Activated B cell treated with CpG ODN at 0.5 μM for 24 hours (primary cell): Measurements from ENCODE around the gene CLASP1. TPM values are rescaled to one million over a fixed set of nuclear protein-coding genes. Genes with fewer than 3 reads are reported as not detected.

ENCODE experiments used
- ATAC-seq: fragments of 200-7000 bp; cut with Tn5 transposase; one replicate; pipeline ENCODE4 v1.10.0; 2021; ENCODE audit warnings: low read depth, mild to moderate bottlenecking, moderate library complexity
- CTCF ChIA-PET: fragments of 350-600 bp; sonication (Branson Sonifier 250); formaldehyde crosslinking; loops from one replicate; lab custom pipeline; 2021; ENCODE audit warnings: antibody characterized with exemption; lab: Charles Lee
- POLR2A ChIA-PET: fragments of 350-600 bp; sonication (Branson Sonifier 250); formaldehyde crosslinking; loops from one replicate; lab custom pipeline; 2021; ENCODE audit warnings: antibody characterized with exemption; lab: Charles Lee
- DNase-seq: peaks from one replicate; pipeline ENCODE4 v3.0.0; 2022
- H3K27ac Mint-ChIP-seq: one replicate; pipeline ENCODE4 v1.8.0; 2020; ENCODE audit warnings: mixed read lengths
- H3K27me3 Mint-ChIP-seq: one replicate; pipeline ENCODE4 v1.8.0; 2021; ENCODE audit warnings: mixed read lengths
- H3K36me3 Mint-ChIP-seq: one replicate; pipeline ENCODE4 v1.8.0; 2021; ENCODE audit warnings: low read depth, mixed read lengths
- H3K4me1 Mint-ChIP-seq: one replicate; pipeline ENCODE4 v1.8.0; 2021; ENCODE audit warnings: mixed read lengths
- H3K4me3 Mint-ChIP-seq: one replicate; pipeline ENCODE4 v1.8.0; 2020; ENCODE audit warnings: mild to moderate bottlenecking, mixed read lengths
- H3K9me3 Mint-ChIP-seq: one replicate; pipeline ENCODE4 v1.8.0; 2020; ENCODE audit warnings: mixed read lengths
- CTCF ChIP-seq: fragments of 200-600 bp; IDR thresholded peaks from one replicate; pipeline ENCODE4 v1.8.0; 2022; ENCODE audit warnings: antibody characterized with exemption, mild to moderate bottlenecking
- intact Hi-C: fragments of 100-400 bp; cut with micrococcal nuclease; formaldehyde crosslinking; loops from one replicate; pipeline ENCODE4 v1.15.1; 2024
- total RNA-seq: library from RNA; stranded (reverse); gene quantifications from 2 replicates; pipeline ENCODE4 v1.2.3, GENCODE V29; 2022

Gene CLASP1
- total RNA-seq, 1 donor from 2014 or later: 65.0 TPM

GRCh38 chr2:121532347-121532766 is 116.9 kb downstream of the CLASP1 start:
- H3K36me3 Mint-ChIP-seq: peaks cover 7% of the 10 kb centered on the region
- ChIA-PET CTCF (interaction anchor here (0.8 to 1.4 kb wide), 2 partner anchors 184 to 186 kb away, joined by 3 read pairs; no protein-coding TSS in a partner anchor), POLR2A (interaction anchor here (0.7 to 5.2 kb wide), 4 partner anchors 12 to 117 kb away, joined by 3 to 268 read pairs (median 14); partner anchors contain the start of gene CLASP1)
- H3K9me3 Mint-ChIP-seq: no peaks in the 10 kb centered on the region
- peak overlapping the region; percentile 19 for H3K4me3 Mint-ChIP-seq
- no peak for ATAC-seq
- H3K4me1 Mint-ChIP-seq: peaks cover 35% of the 10 kb centered on the region
- DNase-seq: no peak
- H3K27me3 Mint-ChIP-seq: no peaks in the 10 kb centered on the region
- no peak for TF ChIP-seq CTCF
- intact Hi-C loops: loop anchor here (5.0 kb wide), 1 partner anchor 445 kb away; no protein-coding TSS in a partner anchor
- H3K27ac Mint-ChIP-seq: peak overlapping the region; percentile 59

- CTCF ChIA-PET: interaction anchor here (0.7 to 1.7 kb wide), 9 partner anchors 118 to 225 kb away, joined by 3 to 7 read pairs (median 3); partner anchors contain the start of genes CLASP1 and TSN
- H3K4me1 Mint-ChIP-seq: peaks cover 31% of the 10 kb centered on the region
- intact Hi-C loops: loop anchor here (1.0 to 5.0 kb wide), 4 partner anchors 66 to 447 kb away; partner anchors contain the start of genes NIFK and TSN
Measured at GRCh38 chr2:121530212-121530705, 119.0 kb downstream of the CLASP1 start.

GRCh38 chr2:121529439-121530211 is 119.6 kb downstream of the CLASP1 start:
- Mint-ChIP-seq H3K4me3 (peak overlapping the region; percentile 93), H3K4me1 (peaks cover 30% of the 10 kb centered on the region), H3K27ac (peak overlapping the region; percentile 99), H3K9me3 (no peaks in the 10 kb centered on the region), H3K36me3 (peaks cover 25% of the 10 kb centered on the region), H3K27me3 (no peaks in the 10 kb centered on the region)
- DNase-seq (no peak), ATAC-seq (no peak)
- ChIA-PET CTCF (interaction anchor here (0.8 to 1.7 kb wide), 7 partner anchors 120 to 192 kb away, joined by 3 to 7 read pairs (median 3); partner anchors contain the start of gene CLASP1), POLR2A (interaction anchor here (0.6 to 5.2 kb wide), 19 partner anchors 9 to 1526 kb away, joined by 3 to 268 read pairs (median 7); partner anchors contain the start of genes CLASP1, NIFK and TSN)
- intact Hi-C loops: loop anchor here (1.0 to 5.0 kb wide), 4 partner anchors 67 to 448 kb away; partner anchors contain the start of genes NIFK and TSN
- TF ChIP-seq CTCF: no peak

More at GRCh38 chr2:121530212-121530705, 119.0 kb downstream of the CLASP1 start:
- Mint-ChIP-seq H3K36me3 (peaks cover 19% of the 10 kb centered on the region), H3K27me3 (no peaks in the 10 kb centered on the region), H3K27ac (peak overlapping the region; percentile 99), H3K9me3 (no peaks in the 10 kb centered on the region), H3K4me3 (peak overlapping the region; percentile 93)
- DNase-seq (peak; percentile 61), ATAC-seq (peak; percentile 66)
- TF ChIP-seq CTCF: no peak
- POLR2A ChIA-PET: interaction anchor here (0.5 to 5.2 kb wide), 38 partner anchors 10 to 1770 kb away, joined by 3 to 268 read pairs (median 5); partner anchors contain the start of genes CLASP1, NIFK, PTPN4 and TSN

GRCh38 chr2:121527009-121527682 is 122.1 kb downstream of the CLASP1 start:
- peaks cover 20% of the 10 kb centered on the region for H3K4me1 Mint-ChIP-seq
- intact Hi-C loops: no loop called here

More at GRCh38 chr2:121527009-121527682, 122.1 kb downstream of the CLASP1 start:
- ATAC-seq (no peak), DNase-seq (no peak)
- peaks cover 41% of the 10 kb centered on the region for H3K36me3 Mint-ChIP-seq
- POLR2A ChIA-PET: interaction anchor here (0.8 kb wide), 1 partner anchor 123 kb away, joined by 3 read pairs; the partner anchor contains the start of gene CLASP1
- H3K27ac Mint-ChIP-seq: no peak overlapping the region
- H3K9me3 Mint-ChIP-seq: no peaks in the 10 kb centered on the region
- no peaks in the 10 kb centered on the region for H3K27me3 Mint-ChIP-seq
- no peak for TF ChIP-seq CTCF
- no peak overlapping the region for H3K4me3 Mint-ChIP-seq
- CTCF ChIA-PET: no interaction called here
